Measurements from ENCODE around the gene CD300H.

CD300H gene

GRCh38 chr17:74513987-74514631, 53.2 kb downstream of the CD300H start:
- TF ChIP-seq CTCF (conservative IDR thresholded peaks at IDR 0.05; ENCODE audit: low read depth, low read length): no peak
- peak; percentile 4 for DNase-seq (ENCODE audit: low read depth)
- H3K4me3 ChIP-seq (ENCODE audit: low read length): no peak overlapping the region

GRCh38 chr17:74512624-74513091, 54.7 kb downstream of the CD300H start:
- TF ChIP-seq CTCF (conservative IDR thresholded peaks at IDR 0.05; ENCODE audit: low read depth, low read length): no peak
- DNase-seq (ENCODE audit: low read depth): peak; percentile 14
- H3K4me3 ChIP-seq (ENCODE audit: low read length): no peak overlapping the region

GRCh38 chr17:74512036-74512435, 55.3 kb downstream of the CD300H start:
- no peak for TF ChIP-seq CTCF (conservative IDR thresholded peaks at IDR 0.05; ENCODE audit: low read depth, low read length)

More at GRCh38 chr17:74512036-74512435, 55.3 kb downstream of the CD300H start:
- peak; percentile 15 for DNase-seq (ENCODE audit: low read depth)
- no peak overlapping the region for H3K4me3 ChIP-seq (ENCODE audit: low read length)

Measured in retinal pigment epithelial cell (primary cell).